ENCODE results near the gene SAPCD1.

GRCh38 chr6:31785475-31785874 lies 23.0 kb downstream of the SAPCD1 start:
- no peak for TF ChIP-seq EZH2 (IDR thresholded peaks at IDR 0.05; ENCODE audit: insufficient read depth, poor library complexity, severe bottlenecking)
- TF ChIP-seq EZH2phosphoT487 (IDR thresholded peaks at IDR 0.05; ENCODE audit: insufficient read depth, low read depth): no peak
